CD4-positive, alpha-beta memory T cell (primary cell): ENCODE results near the gene TTPAL. TPM values are rescaled to one million over a fixed set of nuclear protein-coding genes. Genes with fewer than 3 reads are reported as not detected.
"Not testable (repeated sequence)": the region's sequence is repeated elsewhere in the genome, so short reads cannot be mapped to it uniquely, and the experiment has no call there.

ENCODE experiments used
- CTCF ChIA-PET: fragments of 350-600 bp; sonication (Branson Sonifier 250); formaldehyde crosslinking; loops from one replicate; lab custom pipeline; 2021; ENCODE audit warnings: inconsistent platforms; ENCODE audit not compliant: partially characterized antibody; lab: Charles Lee
- POLR2A ChIA-PET: fragments of 350-600 bp; sonication (Branson Sonifier 250); formaldehyde crosslinking; loops from one replicate; lab custom pipeline; 2021; ENCODE audit not compliant: partially characterized antibody; lab: Charles Lee
- DNase-seq, 5 donors: peaks; one replicate each; pipeline versions ENCODE4 v3.0.0 to v3.0.0-alpha.2; 2020 to 2022; ENCODE audit warnings: mixed read lengths in 1 of 5
- H3K27ac ChIP-seq: one replicate; pipeline ENCODE4 v1.7.0; 2013; ENCODE audit warnings: low read depth, low read length
- H3K27me3 ChIP-seq: 2 replicates; pipeline ENCODE4 v1.7.0; 2013; ENCODE audit warnings: mild to moderate bottlenecking, low read length, moderate library complexity; ENCODE audit not compliant: insufficient read depth
- H3K36me3 ChIP-seq: 2 replicates; pipeline ENCODE4 v1.7.0; 2013; ENCODE audit warnings: mild to moderate bottlenecking, low read length, moderate library complexity; ENCODE audit not compliant: insufficient read depth
- H3K4me1 ChIP-seq: 2 replicates; pipeline ENCODE4 v1.7.0; 2013; ENCODE audit warnings: mild to moderate bottlenecking, low read length, moderate library complexity; ENCODE audit not compliant: insufficient read depth
- H3K4me3 ChIP-seq, 2 donors: one replicate each; pipeline ENCODE4 v1.7.0; 2013; ENCODE audit warnings: low read length in 2 of 2, mild to moderate bottlenecking in 1 of 2
- H3K9me3 ChIP-seq, 2 donors: one replicate each; pipeline ENCODE4 v1.7.0; 2013; ENCODE audit warnings: low read length in 2 of 2, control low read depth in 1 of 2; ENCODE audit not compliant: control insufficient read depth in 1 of 2
- H3K27ac Mint-ChIP-seq, 7 donors: one replicate each; pipeline ENCODE4 v1.8.0; 2020 to 2021; ENCODE audit warnings: mixed read lengths in 7 of 7, mild to moderate bottlenecking in 6 of 7, inconsistent platforms in 3 of 7, moderate library complexity in 3 of 7
- H3K27me3 Mint-ChIP-seq, 2 donors: one replicate each; pipeline ENCODE4 v1.8.0; 2020 to 2021; ENCODE audit warnings: mixed read lengths in 2 of 2
- H3K36me3 Mint-ChIP-seq, 2 donors: one replicate each; pipeline ENCODE4 v1.8.0; 2020 to 2021; ENCODE audit warnings: mixed read lengths in 2 of 2, inconsistent platforms in 1 of 2, mild to moderate bottlenecking in 1 of 2
- H3K4me1 Mint-ChIP-seq, 4 donors: one replicate each; pipeline ENCODE4 v1.8.0; 2020 to 2021; ENCODE audit warnings: mixed read lengths in 4 of 4, mild to moderate bottlenecking in 1 of 4
- H3K4me3 Mint-ChIP-seq, 8 donors: one replicate each; pipeline ENCODE4 v1.8.0; 2020 to 2021; ENCODE audit warnings: mixed read lengths in 8 of 8, mild to moderate bottlenecking in 7 of 8, moderate library complexity in 6 of 8, inconsistent platforms in 3 of 8
- H3K9me3 Mint-ChIP-seq, 8 donors: one replicate each; pipeline ENCODE4 v1.8.0; 2020 to 2021; ENCODE audit warnings: mixed read lengths in 8 of 8, mild to moderate bottlenecking in 5 of 8, inconsistent platforms in 3 of 8, moderate library complexity in 1 of 8
- intact Hi-C: fragments of 100-400 bp; cut with micrococcal nuclease; formaldehyde crosslinking; loops from one replicate; pipeline ENCODE4 v1.15.1; 2023
- polyA plus RNA-seq, 2 donors: library from polyadenylated mRNA; unstranded; fragments of 300-500 nt; fragmentation: Illumina TruSeq; gene quantifications; one replicate each; pipeline ENCODE4 v1.2.3, GENCODE V29; 2021
- total RNA-seq, 2 experiments: library from RNA; stranded (reverse); gene quantifications; one replicate each; pipeline ENCODE4 v1.2.3, GENCODE V29; 2021

TTPAL gene
- total and polyA plus RNA-seq, 4 experiments from 2014 or later, result 5.7 to 18.9 (median 14.9) TPM

- Mint-ChIP-seq H3K9me3 (no peaks in the 10 kb centered on the region), H3K4me3 (no peak overlapping the region), H3K27me3 (no peaks in the 10 kb centered on the region), H3K4me1 (no peaks in the 10 kb centered on the region), H3K27ac (no peak overlapping the region), H3K36me3 (no peaks in the 10 kb centered on the region)
- H3K27ac ChIP-seq, result no peak overlapping the region
- no peaks in the 10 kb centered on the region for H3K36me3 ChIP-seq
- POLR2A ChIA-PET, result no interaction called here
- H3K4me1 ChIP-seq, result no peaks in the 10 kb centered on the region
- CTCF ChIA-PET, result no interaction called here
- no peak for DNase-seq
- no peak overlapping the region for H3K4me3 ChIP-seq
- no peaks in the 10 kb centered on the region for H3K27me3 ChIP-seq
- intact Hi-C loops, result loop anchor here (5.0 kb wide), 1 partner anchor 77 kb away; no protein-coding TSS in a partner anchor
- no peaks in the 10 kb centered on the region for H3K9me3 ChIP-seq
These were observed 11.2 kb upstream of the TTPAL start for GRCh38 chr20:44464514-44464913.

GRCh38 chr20:44465001-44465560 is 10.6 kb upstream of the TTPAL start:
- Histone ChIP-seq H3K36me3 (no peaks in the 10 kb centered on the region), H3K9me3 (no peaks in the 10 kb centered on the region), H3K4me1 (no peaks in the 10 kb centered on the region), H3K27me3 (no peaks in the 10 kb centered on the region), H3K27ac (no peak overlapping the region), H3K4me3 (no peak overlapping the region)
- Mint-ChIP-seq H3K9me3 (no peaks in the 10 kb centered on the region), H3K36me3 (no peaks in the 10 kb centered on the region), H3K27me3 (no peaks in the 10 kb centered on the region), H3K4me3 (no peak overlapping the region), H3K27ac (no peak overlapping the region), H3K4me1 (no peaks in the 10 kb centered on the region)
- intact Hi-C loops, result no loop called here
- no peak for DNase-seq
- POLR2A ChIA-PET, result no interaction called here
- CTCF ChIA-PET, result no interaction called here

- intact Hi-C loops, result no loop called here
- Mint-ChIP-seq H3K9me3 (no peaks in the 10 kb centered on the region), H3K36me3 (no peaks in the 10 kb centered on the region), H3K4me1 (no peaks in the 10 kb centered on the region), H3K27me3 (no peaks in the 10 kb centered on the region), H3K27ac (no peak overlapping the region), H3K4me3 (no peak overlapping the region)
- no peaks in the 10 kb centered on the region for H3K36me3 ChIP-seq
- no peaks in the 10 kb centered on the region for H3K4me1 ChIP-seq
- no peak overlapping the region for H3K4me3 ChIP-seq
- no peak overlapping the region for H3K27ac ChIP-seq
- no peaks in the 10 kb centered on the region for H3K9me3 ChIP-seq
- POLR2A ChIA-PET, result no interaction called here
- no peak for DNase-seq
- CTCF ChIA-PET, result no interaction called here
- no peaks in the 10 kb centered on the region for H3K27me3 ChIP-seq
These were observed 8.3 kb upstream of the TTPAL start for GRCh38 chr20:44467289-44467883.

GRCh38 chr20:44468044-44468782 is 7.5 kb upstream of the TTPAL start:
- Mint-ChIP-seq H3K4me1 (no peaks in the 10 kb centered on the region), H3K36me3 (no peaks in the 10 kb centered on the region), H3K9me3 (no peaks in the 10 kb centered on the region), H3K27me3 (no peaks in the 10 kb centered on the region), H3K27ac (no peak overlapping the region), H3K4me3 (no peak overlapping the region)
- H3K27ac ChIP-seq, result no peak overlapping the region
- DNase-seq, result no peak
- H3K9me3 ChIP-seq, result no peaks in the 10 kb centered on the region
- no peaks in the 10 kb centered on the region for H3K4me1 ChIP-seq
- intact Hi-C loops, result no loop called here
- H3K36me3 ChIP-seq, result no peaks in the 10 kb centered on the region
- ChIA-PET CTCF (no interaction called here), POLR2A (no interaction called here)
- H3K27me3 ChIP-seq, result no peaks in the 10 kb centered on the region
- no peak overlapping the region for H3K4me3 ChIP-seq

GRCh38 chr20:44470327-44470726 is 5.3 kb upstream of the TTPAL start:
- H3K27ac Mint-ChIP-seq, result no peak overlapping the region

GRCh38 chr20:44471481-44471882 is 4.2 kb upstream of the TTPAL start:
- Mint-ChIP-seq H3K27me3 (no peaks in the 10 kb centered on the region), H3K4me3 (no peak overlapping the region), H3K27ac (no peak overlapping the region), H3K9me3 (no peaks in the 10 kb centered on the region), H3K4me1 (peaks cover 4 to 22% (median 13%) of the 10 kb centered on the region in 4 donors), H3K36me3 (peaks cover 0 to 8% of the 10 kb centered on the region in 2 donors)
- no peak for DNase-seq
- CTCF ChIA-PET, result interaction anchor here (0.8 to 1.3 kb wide), 2 partner anchors 87 to 255 kb away, joined by 3 to 4 read pairs; no protein-coding TSS in a partner anchor
- POLR2A ChIA-PET, result no interaction called here
- intact Hi-C loops, result no loop called here
- no peak overlapping the region for H3K4me3 ChIP-seq
- no peaks in the 10 kb centered on the region for H3K36me3 ChIP-seq
- H3K27me3 ChIP-seq, result no peaks in the 10 kb centered on the region
- peaks cover 11% of the 10 kb centered on the region for H3K4me1 ChIP-seq
- no peaks in the 10 kb centered on the region for H3K9me3 ChIP-seq
- no peak overlapping the region for H3K27ac ChIP-seq

More at GRCh38 chr20:44470327-44470726, 5.3 kb upstream of the TTPAL start:
- H3K27ac ChIP-seq, result no peak overlapping the region
- Mint-ChIP-seq H3K4me1 (peaks cover 2 to 10% (median 5%) of the 10 kb centered on the region in 4 donors), H3K9me3 (no peaks in the 10 kb centered on the region), H3K27me3 (no peaks in the 10 kb centered on the region), H3K4me3 (no peak overlapping the region), H3K36me3 (no peaks in the 10 kb centered on the region)
- H3K9me3 ChIP-seq, result no peaks in the 10 kb centered on the region
- no peaks in the 10 kb centered on the region for H3K36me3 ChIP-seq
- peaks cover 5% of the 10 kb centered on the region for H3K4me1 ChIP-seq
- no peak for DNase-seq
- POLR2A ChIA-PET, result no interaction called here
- H3K4me3 ChIP-seq, result no peak overlapping the region
- H3K27me3 ChIP-seq, result no peaks in the 10 kb centered on the region
- intact Hi-C loops, result no loop called here
- CTCF ChIA-PET, result interaction anchor here (1.3 kb wide), 2 partner anchors 86 to 253 kb away, joined by 3 to 4 read pairs; no protein-coding TSS in a partner anchor

- H3K9me3 ChIP-seq, H3K9me3 Mint-ChIP-seq, POLR2A ChIA-PET, DNase-seq, H3K27ac ChIP-seq, intact Hi-C loops, H3K27me3 ChIP-seq, H3K27me3 Mint-ChIP-seq, H3K4me3 Mint-ChIP-seq, H3K36me3 ChIP-seq, H3K36me3 Mint-ChIP-seq, H3K4me3 ChIP-seq: not testable (repeated sequence)
- H3K4me1 Mint-ChIP-seq, result peaks cover 11 to 30% (median 20%) of the 10 kb centered on the region in 4 donors
- H3K4me1 ChIP-seq, result peaks cover 17% of the 10 kb centered on the region
- CTCF ChIA-PET, result interaction anchor here (0.8 kb wide), 1 partner anchor 255 kb away, joined by 3 read pairs; no protein-coding TSS in a partner anchor
- peak overlapping the region in 1 of 7 donors; percentile 36 for H3K27ac Mint-ChIP-seq
These were observed 3.4 kb upstream of the TTPAL start for GRCh38 chr20:44472283-44472682.
